CD14-positive monocyte (primary cell): ENCODE results near the gene ZNF692. TPM values are rescaled to one million over a fixed set of nuclear protein-coding genes. Genes with fewer than 3 reads are reported as not detected.
A peak's percentile ranks its signal among the peaks of the same experiment; 100 is the strongest.

Source experiments
- DNase-seq, 3 donors: peaks; one replicate each; pipeline ENCODE4 v3.0.0-alpha.2; 2011 to 2022
- H2AFZ ChIP-seq: 2 replicates; pipeline ENCODE4 v1.6.0; 2012; ENCODE audit warnings: mild to moderate bottlenecking, low read depth, low read length, inconsistent platforms; ENCODE audit not compliant: insufficient read depth, poor library complexity, severe bottlenecking
- H3K27ac ChIP-seq, 2 donors: 1 replicate in 1 of 2; 2 replicates in 1 of 2; pipeline ENCODE4 v1.5.1; 2012 to 2013; ENCODE audit warnings: low read length in 2 of 2, control low read depth in 1 of 2, inconsistent platforms in 1 of 2, low read depth in 1 of 2, mild to moderate bottlenecking in 1 of 2
- H3K27me3 ChIP-seq, 2 donors: one replicate each; pipeline versions ENCODE4 v1.6.0 to v1.6.1; 2011 to 2013; ENCODE audit warnings: low read length in 2 of 2; ENCODE audit not compliant: control insufficient read depth in 2 of 2, insufficient read depth in 2 of 2
- H3K36me3 ChIP-seq, 2 donors: replicated peaks in 1 of 2; 1 replicate in 1 of 2; 2 replicates in 1 of 2; pipeline versions ENCODE4 v1.5.1 to v1.6.1; 2012 to 2013; ENCODE audit warnings: low read length in 2 of 2, control low read depth in 1 of 2, inconsistent platforms in 1 of 2, mild to moderate bottlenecking in 1 of 2; ENCODE audit not compliant: insufficient read depth in 2 of 2, control insufficient read depth in 1 of 2
- H3K4me1 ChIP-seq, 2 donors: 1 replicate in 1 of 2; 2 replicates in 1 of 2; pipeline versions ENCODE4 v1.5.1 to v1.6.1; 2012 to 2013; ENCODE audit warnings: low read length in 2 of 2, control low read depth in 1 of 2, inconsistent platforms in 1 of 2, mild to moderate bottlenecking in 1 of 2, moderate library complexity in 1 of 2; ENCODE audit not compliant: insufficient read depth in 2 of 2, control insufficient read depth in 1 of 2
- H3K4me2 ChIP-seq: replicated peaks from 2 replicates; pipeline ENCODE3; 2012; ENCODE audit warnings: low read length, moderate library complexity, mild to moderate bottlenecking; ENCODE audit not compliant: poor library complexity, severe bottlenecking; ENCODE audit errors: extremely low read depth
- H3K4me3 ChIP-seq, 3 experiments: fragments of 200-600 bp in 1 of 3; sonication (generic) in 1 of 3; replicated peaks in 1 of 3; 1 replicate in 2 of 3; 2 replicates in 1 of 3; pipeline ENCODE4 v1.5.1; 2011 to 2013; ENCODE audit warnings: low read length in 3 of 3, mild to moderate bottlenecking in 3 of 3, control low read depth in 2 of 3, low read depth in 2 of 3, inconsistent platforms in 1 of 3, moderate library complexity in 1 of 3
- H3K79me2 ChIP-seq: 2 replicates; pipeline ENCODE4 v1.6.0; 2012; ENCODE audit warnings: mild to moderate bottlenecking, control low read depth, inconsistent platforms, low read length, moderate library complexity; ENCODE audit not compliant: insufficient read depth
- H3K9ac ChIP-seq: 2 replicates; pipeline ENCODE4 v1.6.0; 2017; ENCODE audit warnings: low read length, mild to moderate bottlenecking; ENCODE audit not compliant: insufficient read depth, poor library complexity, severe bottlenecking
- H3K9me3 ChIP-seq, 2 donors: replicated peaks in 1 of 2; 1 replicate in 1 of 2; 2 replicates in 1 of 2; pipeline versions ENCODE4 v1.5.1 to v1.6.1; 2012 to 2013; ENCODE audit warnings: low read length in 2 of 2, control low read depth in 1 of 2; ENCODE audit not compliant: control insufficient read depth in 1 of 2, insufficient read depth in 1 of 2
- H4K20me1 ChIP-seq: 2 replicates; pipeline ENCODE4 v1.6.0; 2012; ENCODE audit warnings: mild to moderate bottlenecking, low read length, control low read depth, moderate library complexity; ENCODE audit not compliant: insufficient read depth
- H3K27ac Mint-ChIP-seq, 7 donors: one replicate each; pipeline ENCODE4 v1.8.0; 2020; ENCODE audit warnings: mild to moderate bottlenecking in 7 of 7, mixed read lengths in 7 of 7, moderate library complexity in 6 of 7, inconsistent platforms in 2 of 7
- H3K27me3 Mint-ChIP-seq, 3 donors: one replicate each; pipeline ENCODE4 v1.8.0; 2021 to 2022; ENCODE audit warnings: low read depth in 3 of 3, mild to moderate bottlenecking in 3 of 3, mixed read lengths in 3 of 3, moderate library complexity in 3 of 3, inconsistent platforms in 1 of 3
- H3K36me3 Mint-ChIP-seq, 2 donors: one replicate each; pipeline ENCODE4 v1.8.0; 2020; ENCODE audit warnings: mixed read lengths in 2 of 2, inconsistent platforms in 1 of 2, mild to moderate bottlenecking in 1 of 2
- H3K4me1 Mint-ChIP-seq: one replicate; pipeline ENCODE4 v1.8.0; 2020; ENCODE audit warnings: mild to moderate bottlenecking, mixed read lengths
- H3K4me3 Mint-ChIP-seq, 2 donors: one replicate each; pipeline ENCODE4 v1.8.0; 2020; ENCODE audit warnings: mild to moderate bottlenecking in 2 of 2, mixed read lengths in 2 of 2, moderate library complexity in 1 of 2
- H3K9me3 Mint-ChIP-seq, 7 donors: one replicate each; pipeline ENCODE4 v1.8.0; 2020 to 2022; ENCODE audit warnings: mixed read lengths in 7 of 7, mild to moderate bottlenecking in 6 of 7, moderate library complexity in 6 of 7, inconsistent platforms in 2 of 7
- CTCF ChIP-seq: fragments of 200-600 bp; IDR thresholded peaks from one replicate; pipeline ENCODE4 v1.8.0; 2022; ENCODE audit warnings: antibody characterized with exemption, mild to moderate bottlenecking
- WGBS: methylation state at CpG from one replicate; pipeline ENCODE4 v1.1.5; 2013; ENCODE audit warnings: missing lambda C conversion rate; ENCODE audit not compliant: insufficient coverage; 5-methylcytosine and 5-hydroxymethylcytosine counted together
- intact Hi-C, 2 donors: fragments of 100-400 bp; cut with micrococcal nuclease; formaldehyde crosslinking; loops; one replicate each; pipeline versions ENCODE4 v1.15.0 to v1.15.1; 2023
- polyA plus RNA-seq, 3 donors: library from polyadenylated mRNA; depleted of rRNA in 1 of 3; unstranded in 2 of 3; stranded (reverse) in 1 of 3; fragments of 300-500 nt in 2 of 3; fragments of >200 nt in 1 of 3; fragmentation: Illumina TruSeq in 2 of 3; gene quantifications; 1 replicate in 2 of 3; 2 replicates in 1 of 3; pipeline ENCODE4 v1.2.3, GENCODE V29; 2012 to 2021

ZNF692 gene
- polyA plus RNA-seq, 3 donors = 2.2 to 59.0 (median 2.4) TPM

- Mint-ChIP-seq H3K4me3 (peak overlapping the region; percentile 90 to 100), H3K9me3 (peaks cover 0 to 1% (median 0%) of the 10 kb centered on the region in 7 donors), H3K27ac (peak overlapping the region; percentile 96 to 100 (median 99)), H3K27me3 (no peaks in the 10 kb centered on the region), H3K4me1 (peaks cover 77% of the 10 kb centered on the region), H3K36me3 (peaks cover 37 to 44% of the 10 kb centered on the region in 2 donors)
- peak overlapping the region; percentile 90 to 99 for H3K27ac ChIP-seq
- peak overlapping the region; percentile 92 for H3K4me2 ChIP-seq
- 83% methylated on average over 3 of the region's 3 CpGs for WGBS
- peaks cover 9 to 32% of the 10 kb centered on the region in 2 donors for H3K36me3 ChIP-seq
- peaks cover 6% of the 10 kb centered on the region for H4K20me1 ChIP-seq
- H3K27me3 ChIP-seq = no peaks in the 10 kb centered on the region
- intact Hi-C loops = no loop called here
- no peak for TF ChIP-seq CTCF
- peak overlapping the region; percentile 66 to 82 (median 72) for H3K4me3 ChIP-seq
- H3K79me2 ChIP-seq = peaks cover 59% of the 10 kb centered on the region
- H3K9ac ChIP-seq = peak overlapping the region; percentile 92
- H2AFZ ChIP-seq = no peak overlapping the region
- DNase-seq = no peak
- peaks cover 71 to 83% of the 10 kb centered on the region in 2 donors for H3K4me1 ChIP-seq
- no peaks in the 10 kb centered on the region for H3K9me3 ChIP-seq
Observed at GRCh38 chr1:248824701-248825100, 34.2 kb downstream of the ZNF692 start.

GRCh38 chr1:248824301-248824700 lies 34.6 kb downstream of the ZNF692 start:
- no peak for DNase-seq
- Histone ChIP-seq H3K4me2 (peak overlapping the region; percentile 92), H3K9ac (peak overlapping the region; percentile 92), H3K4me1 (peaks cover 69 to 80% of the 10 kb centered on the region in 2 donors), H3K4me3 (peak overlapping the region in 1 of 3 experiments; percentile 82), H3K9me3 (no peaks in the 10 kb centered on the region), H3K79me2 (peaks cover 62% of the 10 kb centered on the region), H3K36me3 (peaks cover 9 to 35% of the 10 kb centered on the region in 2 donors), H2AFZ (no peak overlapping the region), H4K20me1 (peaks cover 6% of the 10 kb centered on the region), H3K27me3 (no peaks in the 10 kb centered on the region), H3K27ac (peak overlapping the region; percentile 90 to 99)
- Mint-ChIP-seq H3K4me3 (peak overlapping the region; percentile 3 to 65), H3K27ac (peak overlapping the region; percentile 96 to 100 (median 99)), H3K27me3 (no peaks in the 10 kb centered on the region), H3K36me3 (peaks cover 40 to 48% of the 10 kb centered on the region in 2 donors), H3K4me1 (peaks cover 76% of the 10 kb centered on the region), H3K9me3 (peaks cover 0 to 1% (median 0%) of the 10 kb centered on the region in 7 donors)
- no CpG with 5 or more reads among the region's 1 CpG for WGBS
- TF ChIP-seq CTCF = no peak
- intact Hi-C loops = no loop called here
